Measurements from ENCODE around the gene ZC3H4. TPM values are rescaled to one million over a fixed set of nuclear protein-coding genes. Genes with fewer than 3 reads are reported as not detected.
A peak's percentile ranks its signal among the peaks of the same experiment; 100 is the strongest.

The ZC3H4 gene
- total and polyA plus RNA-seq, 9 of the 15 experiments (the other 6 are each of a cell fraction or from before 2014, with no cell fraction given): 2.2 to 75.6 (median 18.3) TPM

DNA sequence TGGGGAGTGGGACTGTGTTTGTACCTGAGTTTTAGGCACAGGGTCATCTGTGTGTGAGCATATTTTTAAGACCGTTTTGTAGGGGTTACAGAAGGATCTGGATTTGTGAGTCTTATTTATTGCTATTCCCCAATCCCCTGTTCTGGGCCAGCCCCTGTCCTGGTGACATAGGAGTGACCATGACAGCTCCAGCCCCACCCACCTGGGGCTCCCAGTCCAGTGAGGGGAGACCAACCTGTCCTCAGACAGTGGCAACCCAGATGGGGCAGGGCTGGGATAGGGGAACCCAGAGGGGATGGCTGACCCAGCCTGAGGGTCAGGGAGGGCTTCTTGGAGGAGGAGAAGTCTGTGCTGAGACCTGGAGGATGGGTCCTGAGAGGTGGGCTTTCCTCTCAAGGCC lies 75.8 kb downstream of the ZC3H4 start:
- no peaks in the 10 kb centered on the region for H3K79me2 ChIP-seq (ENCODE audit: control insufficient read depth, insufficient read depth, low read length)
- TF ChIP-seq, protein P1, sequence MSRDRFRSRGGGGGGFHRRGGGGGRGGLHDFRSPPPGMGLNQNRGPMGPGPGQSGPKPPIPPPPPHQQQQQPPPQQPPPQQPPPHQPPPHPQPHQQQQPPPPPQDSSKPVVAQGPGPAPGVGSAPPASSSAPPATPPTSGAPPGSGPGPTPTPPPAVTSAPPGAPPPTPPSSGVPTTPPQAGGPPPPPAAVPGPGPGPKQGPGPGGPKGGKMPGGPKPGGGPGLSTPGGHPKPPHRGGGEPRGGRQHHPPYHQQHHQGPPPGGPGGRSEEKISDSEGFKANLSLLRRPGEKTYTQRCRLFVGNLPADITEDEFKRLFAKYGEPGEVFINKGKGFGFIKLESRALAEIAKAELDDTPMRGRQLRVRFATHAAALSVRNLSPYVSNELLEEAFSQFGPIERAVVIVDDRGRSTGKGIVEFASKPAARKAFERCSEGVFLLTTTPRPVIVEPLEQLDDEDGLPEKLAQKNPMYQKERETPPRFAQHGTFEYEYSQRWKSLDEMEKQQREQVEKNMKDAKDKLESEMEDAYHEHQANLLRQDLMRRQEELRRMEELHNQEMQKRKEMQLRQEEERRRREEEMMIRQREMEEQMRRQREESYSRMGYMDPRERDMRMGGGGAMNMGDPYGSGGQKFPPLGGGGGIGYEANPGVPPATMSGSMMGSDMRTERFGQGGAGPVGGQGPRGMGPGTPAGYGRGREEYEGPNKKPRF (IDR thresholded peaks at IDR 0.05; ENCODE audit: low read depth, low read length): no peak
- TF ChIP-seq EZH2 (IDR thresholded peaks at IDR 0.05; ENCODE audit: borderline replicate concordance, low read depth, low read length) (no peak), HDAC3 (IDR thresholded peaks at IDR 0.05; ENCODE audit: borderline replicate concordance, partially characterized antibody) (no peak), EGR1 (conservative IDR thresholded peaks at IDR 0.05) (no peak), RNF2 (IDR thresholded peaks at IDR 0.05) (no peak), SAFB2 (IDR thresholded peaks at IDR 0.05; ENCODE audit: borderline replicate concordance, low read depth, low read length, severe bottlenecking) (no peak)
- TF ChIP-seq, protein P2, sequence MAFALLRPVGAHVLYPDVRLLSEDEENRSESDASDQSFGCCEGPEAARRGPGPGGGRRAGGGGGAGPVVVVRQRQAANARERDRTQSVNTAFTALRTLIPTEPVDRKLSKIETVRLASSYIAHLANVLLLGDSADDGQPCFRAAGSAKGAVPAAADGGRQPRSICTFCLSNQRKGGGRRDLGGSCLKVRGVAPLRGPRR (CRISPR knock-in tag; IDR thresholded peaks at IDR 0.05): no peak
- TF ChIP-seq, protein P3, sequence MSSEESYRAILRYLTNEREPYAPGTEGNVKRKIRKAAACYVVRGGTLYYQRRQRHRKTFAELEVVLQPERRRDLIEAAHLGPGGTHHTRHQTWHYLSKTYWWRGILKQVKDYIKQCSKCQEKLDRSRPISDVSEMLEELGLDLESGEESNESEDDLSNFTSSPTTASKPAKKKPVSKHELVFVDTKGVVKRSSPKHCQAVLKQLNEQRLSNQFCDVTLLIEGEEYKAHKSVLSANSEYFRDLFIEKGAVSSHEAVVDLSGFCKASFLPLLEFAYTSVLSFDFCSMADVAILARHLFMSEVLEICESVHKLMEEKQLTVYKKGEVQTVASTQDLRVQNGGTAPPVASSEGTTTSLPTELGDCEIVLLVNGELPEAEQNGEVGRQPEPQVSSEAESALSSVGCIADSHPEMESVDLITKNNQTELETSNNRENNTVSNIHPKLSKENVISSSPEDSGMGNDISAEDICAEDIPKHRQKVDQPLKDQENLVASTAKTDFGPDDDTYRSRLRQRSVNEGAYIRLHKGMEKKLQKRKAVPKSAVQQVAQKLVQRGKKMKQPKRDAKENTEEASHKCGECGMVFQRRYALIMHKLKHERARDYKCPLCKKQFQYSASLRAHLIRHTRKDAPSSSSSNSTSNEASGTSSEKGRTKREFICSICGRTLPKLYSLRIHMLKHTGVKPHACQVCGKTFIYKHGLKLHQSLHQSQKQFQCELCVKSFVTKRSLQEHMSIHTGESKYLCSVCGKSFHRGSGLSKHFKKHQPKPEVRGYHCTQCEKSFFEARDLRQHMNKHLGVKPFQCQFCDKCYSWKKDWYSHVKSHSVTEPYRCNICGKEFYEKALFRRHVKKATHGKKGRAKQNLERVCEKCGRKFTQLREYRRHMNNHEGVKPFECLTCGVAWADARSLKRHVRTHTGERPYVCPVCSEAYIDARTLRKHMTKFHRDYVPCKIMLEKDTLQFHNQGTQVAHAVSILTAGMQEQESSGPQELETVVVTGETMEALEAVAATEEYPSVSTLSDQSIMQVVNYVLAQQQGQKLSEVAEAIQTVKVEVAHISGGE (CRISPR knock-in tag; IDR thresholded peaks at IDR 0.05): no peak
- CTCF ChIA-PET (ENCODE audit: low intra/inter-chr PET ratio): no interaction called here
- no peaks in the 10 kb centered on the region for H3K27me3 ChIP-seq (ENCODE audit: control insufficient read depth in 2 of 2, insufficient read depth in 2 of 2, low read length in 2 of 2)
- in situ Hi-C loops (cut with MboI) (no loop called here), intact Hi-C loops (cut with micrococcal nuclease) (no loop called here)
- H3K4me1 ChIP-seq (replicated peaks in 1 of 2; ENCODE audit: control insufficient read depth in 2 of 2, insufficient read depth in 2 of 2, low read length in 2 of 2): peaks cover 0 to 37% of the 10 kb centered on the region in 2 experiments; a peak in 2 of 5 replicates
- H3K4me3 ChIP-seq: no peak overlapping the region
- POLR2A ChIA-PET: interaction anchor here (0.6 to 1.6 kb wide), 4 partner anchors 10 to 101 kb away, joined by 3 to 7 read pairs (median 3); no protein-coding TSS in a partner anchor
- 33% methylated on average over 1 of the region's 1 CpG for WGBS (ENCODE audit: insufficient coverage, low coverage, missing lambda C conversion rate)
- H3K9me1 ChIP-seq (ENCODE audit: control insufficient read depth, insufficient read depth, low read length): no peaks in the 10 kb centered on the region
- H3K27ac ChIP-seq (ENCODE audit: extremely low read depth, low read depth, low read length): no peak overlapping the region
- ATAC-seq: no peak
- no peaks in the 10 kb centered on the region for H3K36me3 ChIP-seq (ENCODE audit: control insufficient read depth, insufficient read depth, low read length)
- peak overlapping the region in 1 of 2 experiments; percentile 74; a peak in 2 of 4 replicates for H3K9ac ChIP-seq (ENCODE audit: insufficient read depth in 1 of 2, low read depth in 2 of 2, low read length in 2 of 2)
- no peaks in the 10 kb centered on the region for H3K9me3 ChIP-seq (replicated peaks; ENCODE audit: control insufficient read depth, insufficient read depth, low read depth, low read length)
- no peak overlapping the region for H2AFZ ChIP-seq (ENCODE audit: low read depth, low read length)
- no peaks in the 10 kb centered on the region; the same call in 1 of the 2 replicates for H4K20me1 ChIP-seq (replicated peaks; ENCODE audit: control insufficient read depth, insufficient read depth, low read length)
- H3K4me2 ChIP-seq (ENCODE audit: insufficient read depth, low read length): no peak overlapping the region
- BruUV-seq (replicated peaks): no TSS peak
- DNase-seq (ENCODE audit: extremely low read depth in 1 of 4, low spot score in 3 of 4): peak in 2 of 4 experiments; percentile 12 to 20
- FAIRE-seq: no peak
